ENCODE results near the gene ITPKC.

GRCh38 chr19:40750058-40750873, 33.4 kb downstream of the ITPKC start, which contains the start of gene ACTMAP:
- no peak for TF ChIP-seq CTCF (IDR thresholded peaks at IDR 0.05; ENCODE audit: borderline replicate concordance, extremely low read depth, low read length, poor library complexity, severe bottlenecking)
- no peak for TF ChIP-seq EZH2 (IDR thresholded peaks at IDR 0.05; ENCODE audit: borderline replicate concordance, low read depth, low read length, severe bottlenecking)
